ENCODE data around the gene TMPRSS11B.
"Not testable (repeated sequence)": the region's sequence is repeated elsewhere in the genome, so short reads cannot be mapped to it uniquely, and the experiment has no call there.

TMPRSS11B gene, protein sequence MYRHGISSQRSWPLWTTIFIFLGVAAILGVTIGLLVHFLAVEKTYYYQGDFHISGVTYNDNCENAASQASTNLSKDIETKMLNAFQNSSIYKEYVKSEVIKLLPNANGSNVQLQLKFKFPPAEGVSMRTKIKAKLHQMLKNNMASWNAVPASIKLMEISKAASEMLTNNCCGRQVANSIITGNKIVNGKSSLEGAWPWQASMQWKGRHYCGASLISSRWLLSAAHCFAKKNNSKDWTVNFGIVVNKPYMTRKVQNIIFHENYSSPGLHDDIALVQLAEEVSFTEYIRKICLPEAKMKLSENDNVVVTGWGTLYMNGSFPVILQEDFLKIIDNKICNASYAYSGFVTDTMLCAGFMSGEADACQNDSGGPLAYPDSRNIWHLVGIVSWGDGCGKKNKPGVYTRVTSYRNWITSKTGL

DNA sequence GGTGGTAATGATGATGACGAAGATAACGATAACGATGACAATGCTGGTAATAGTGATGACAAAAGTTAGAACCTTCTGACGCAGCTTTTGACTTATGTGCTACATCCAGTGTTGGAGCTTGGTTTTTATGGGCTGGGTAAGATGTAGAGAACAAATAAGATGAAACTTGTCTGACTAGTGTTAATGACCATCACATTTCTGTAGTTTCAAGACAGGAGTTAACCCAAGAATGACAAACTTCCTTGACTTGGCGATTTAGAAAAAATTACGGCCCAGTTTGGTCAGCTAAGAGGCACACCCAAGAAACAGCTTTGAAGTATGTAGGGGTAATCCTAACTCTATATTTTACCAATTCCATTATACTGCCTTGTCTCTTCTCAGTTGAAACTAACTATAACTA, at the start of gene TMPRSS11B:
Gene TMPRSS11B (minus strand): TSS at position 101 of the 400 bp plus-strand sequence. CDS start 136 bp downstream, outside the sequence.
- no peak for DNase-seq

DNA sequence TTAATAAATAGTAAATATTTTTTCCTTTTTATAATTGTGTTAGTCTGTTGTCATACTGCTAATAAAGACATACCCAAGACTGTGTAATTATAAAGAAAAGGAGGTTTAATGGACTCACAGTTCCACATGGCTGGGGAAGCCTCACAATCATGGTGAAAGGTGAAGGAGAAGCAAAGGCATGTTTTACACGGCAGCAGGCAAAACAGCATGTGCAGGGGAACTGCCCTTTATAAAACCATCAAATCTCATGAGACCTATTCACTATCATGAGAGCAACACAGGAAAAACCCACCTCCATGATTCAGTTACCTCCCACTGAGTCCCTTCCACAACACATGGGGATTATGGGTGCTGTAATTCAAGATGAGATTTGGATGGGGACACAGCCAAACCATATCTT, 45.8 kb upstream of the TMPRSS11B start:
- DNase-seq: no peak

DNA sequence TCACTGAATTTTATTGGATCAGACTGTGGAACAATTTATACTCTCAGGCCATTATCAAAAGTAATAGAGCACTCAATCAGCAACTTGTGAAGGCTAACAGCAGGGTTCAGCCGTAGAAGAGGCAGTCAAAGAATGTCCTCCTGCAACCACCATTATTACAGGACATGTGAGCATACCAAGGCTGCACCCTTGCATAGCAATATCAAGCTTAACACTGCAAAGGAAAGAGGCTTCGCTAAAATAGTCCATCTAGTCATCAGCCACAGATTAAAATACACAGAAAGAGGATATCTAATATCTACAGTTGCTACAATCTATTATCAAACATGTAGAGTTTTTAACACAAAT, 42.9 kb upstream of the TMPRSS11B start:
- DNase-seq: no peak

DNA sequence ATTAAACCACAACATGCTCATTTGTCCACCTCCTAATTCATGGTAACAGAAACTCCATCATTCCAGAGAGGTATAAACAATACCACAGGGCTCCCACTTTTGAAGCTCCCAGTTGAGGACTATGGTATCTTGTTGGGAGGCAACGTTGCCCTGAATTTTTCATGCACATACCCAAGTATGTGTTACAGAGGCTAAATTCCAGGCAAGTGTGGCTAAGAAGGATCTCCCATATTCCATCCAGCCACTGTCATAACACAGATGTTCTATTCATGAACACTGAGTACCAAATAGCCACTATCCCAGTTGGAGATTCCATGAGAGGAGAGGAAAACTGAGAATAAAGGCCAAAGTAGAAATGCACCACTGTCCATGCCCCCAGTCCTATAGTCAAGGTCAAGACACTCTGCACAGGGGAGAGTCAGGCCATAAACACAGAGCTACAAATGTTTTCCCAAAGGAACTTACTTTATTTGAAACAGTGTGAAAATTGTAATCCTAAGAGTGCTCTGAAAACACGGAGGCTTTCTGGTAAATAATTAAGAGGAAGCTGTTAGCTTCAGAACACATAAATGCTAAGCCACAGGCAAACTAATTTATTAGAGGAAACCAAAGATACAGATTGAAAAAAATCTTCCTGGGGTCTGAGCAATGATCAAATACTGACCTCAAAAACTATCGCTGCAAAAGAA, 42.4 kb upstream of the TMPRSS11B start:
- DNase-seq: no peak

DNA sequence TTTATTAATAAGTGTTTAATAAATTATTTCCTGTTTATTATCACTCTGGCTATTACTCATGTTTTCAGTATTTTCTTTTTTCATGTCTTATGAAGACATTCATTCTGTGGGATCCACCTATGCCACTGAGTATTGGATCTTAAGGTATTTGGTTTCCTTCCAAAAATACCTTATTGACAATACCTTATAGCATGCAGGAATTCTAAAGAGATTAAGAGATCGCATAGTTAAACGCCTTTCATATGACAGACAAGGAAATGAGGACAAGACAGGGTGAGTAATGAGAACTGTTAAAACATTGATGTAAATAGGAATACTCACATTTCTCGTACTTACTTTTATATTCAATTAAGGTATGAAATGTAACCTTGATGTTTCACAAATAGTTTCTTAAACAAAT, 38.2 kb upstream of the TMPRSS11B start:
- no peak for DNase-seq

DNA sequence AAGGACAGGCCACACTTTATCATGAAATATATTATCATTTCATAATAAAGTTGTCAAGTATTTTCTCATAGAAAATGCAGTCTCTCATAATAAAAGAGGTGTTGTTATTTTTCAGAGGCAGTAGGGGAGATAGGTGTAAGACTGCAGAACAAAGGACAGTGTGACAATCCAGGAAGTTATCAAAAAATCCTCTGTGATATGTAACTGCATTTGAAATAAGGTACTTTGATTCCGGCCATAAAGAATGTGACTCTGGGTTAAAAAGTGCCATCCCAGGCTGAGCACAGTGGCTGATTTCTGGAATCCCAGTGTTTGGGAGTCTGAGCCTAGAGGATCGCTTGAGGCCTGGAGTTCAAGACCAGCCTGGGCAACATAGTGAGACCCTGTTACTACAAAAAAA, 37.6 kb upstream of the TMPRSS11B start:
- DNase-seq: no peak

DNA sequence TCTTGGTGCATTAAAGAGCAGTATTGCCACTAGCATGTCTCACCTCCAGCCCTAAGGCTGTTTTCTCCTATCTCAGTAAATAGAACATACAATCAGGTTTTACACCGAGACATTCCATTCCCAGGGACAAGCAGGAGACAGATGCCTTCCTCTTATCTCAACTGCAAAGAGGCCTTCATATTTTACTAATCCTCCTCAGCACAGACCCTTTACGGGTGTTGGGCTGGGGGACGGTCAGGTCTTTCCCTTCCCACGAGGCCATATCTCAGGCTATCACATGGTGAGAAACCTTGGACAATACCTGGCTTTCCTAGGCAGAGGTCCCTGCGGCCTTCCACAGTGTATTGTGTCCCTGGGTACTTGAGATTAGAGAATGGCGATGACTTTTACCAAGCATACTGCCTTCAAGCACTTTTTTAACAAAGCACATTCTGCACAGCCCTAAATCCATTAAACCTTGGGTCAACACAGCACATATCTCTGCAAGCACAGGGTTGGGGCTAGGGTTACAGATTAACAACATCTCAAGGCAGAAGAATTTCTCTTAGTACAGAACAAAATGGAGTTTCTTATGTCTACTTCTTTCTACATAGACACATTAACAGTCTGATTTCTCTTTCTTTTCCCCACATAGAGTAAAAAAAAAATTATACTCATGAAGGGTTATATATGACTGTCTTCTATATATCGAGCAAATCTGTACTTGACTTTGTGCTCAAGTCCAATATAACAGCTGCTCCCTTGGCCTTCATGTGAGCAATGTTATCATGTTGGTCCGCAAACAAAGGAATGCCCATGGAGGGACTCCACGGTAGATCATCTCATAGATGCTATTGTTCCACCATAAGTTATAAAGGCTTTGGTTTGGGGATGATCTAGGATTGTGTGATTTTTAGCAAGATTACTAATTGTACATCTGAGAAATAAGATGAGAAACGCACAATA, 36.6 kb upstream of the TMPRSS11B start:
- DNase-seq: not testable (repeated sequence)

DNA sequence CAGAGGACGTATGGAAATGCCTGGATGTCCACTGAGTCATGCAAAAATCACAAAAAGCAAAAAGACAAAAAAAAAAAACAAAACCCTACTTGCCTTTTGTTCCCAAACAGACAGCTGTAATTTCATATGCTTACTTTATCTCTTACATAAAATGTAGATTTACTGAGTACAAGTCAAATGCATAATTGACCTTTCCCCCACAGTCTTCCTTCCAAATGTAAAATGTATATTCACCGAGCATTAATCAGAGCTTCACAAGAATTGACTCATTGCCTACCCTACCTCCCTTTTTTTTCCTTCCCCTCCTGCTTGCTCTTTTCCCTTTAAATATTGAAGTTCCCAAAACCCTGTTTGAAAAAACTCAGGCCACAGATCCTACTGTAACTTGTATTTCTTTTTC, 32.5 kb upstream of the TMPRSS11B start:
- DNase-seq: no peak

DNA sequence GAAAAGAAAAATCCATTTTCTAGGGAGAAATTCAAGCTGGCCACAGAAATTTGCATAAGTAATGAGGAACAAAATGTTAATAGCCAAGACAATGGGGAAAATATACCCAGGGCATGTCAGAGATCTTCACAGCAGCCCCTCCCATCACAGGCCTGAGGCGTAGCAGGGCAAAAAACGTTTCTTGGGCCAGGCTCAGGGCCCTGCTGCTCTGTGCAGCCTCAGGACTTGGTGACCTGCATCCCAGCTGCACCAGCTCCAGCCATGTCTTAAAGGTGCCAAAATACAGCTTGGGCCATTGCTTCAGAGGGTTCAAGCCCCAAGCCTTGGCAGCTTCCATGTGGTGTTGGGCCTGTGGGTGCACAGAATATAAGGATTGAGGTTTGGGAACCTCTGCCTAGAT, 32.1 kb upstream of the TMPRSS11B start:
- no peak for DNase-seq

DNA sequence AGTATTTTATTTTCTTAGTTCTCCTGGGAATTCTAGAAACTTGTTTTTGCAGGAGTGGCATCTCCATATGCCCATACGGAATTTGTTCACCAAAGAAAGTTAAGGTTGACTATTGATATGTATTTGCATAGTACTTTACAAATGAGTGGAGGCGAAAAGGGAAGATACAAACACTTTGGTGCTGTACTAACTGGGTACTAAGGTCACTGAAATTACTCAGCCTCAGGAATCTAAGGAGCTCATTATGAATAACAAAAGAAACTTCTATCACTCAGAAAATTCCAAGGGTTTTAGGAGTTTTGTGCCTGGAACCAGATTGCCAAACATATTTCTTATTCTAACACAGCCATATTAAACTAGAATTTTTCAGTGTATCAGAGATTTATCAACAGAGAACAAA, 27.4 kb upstream of the TMPRSS11B start:
- DNase-seq: no peak

DNA sequence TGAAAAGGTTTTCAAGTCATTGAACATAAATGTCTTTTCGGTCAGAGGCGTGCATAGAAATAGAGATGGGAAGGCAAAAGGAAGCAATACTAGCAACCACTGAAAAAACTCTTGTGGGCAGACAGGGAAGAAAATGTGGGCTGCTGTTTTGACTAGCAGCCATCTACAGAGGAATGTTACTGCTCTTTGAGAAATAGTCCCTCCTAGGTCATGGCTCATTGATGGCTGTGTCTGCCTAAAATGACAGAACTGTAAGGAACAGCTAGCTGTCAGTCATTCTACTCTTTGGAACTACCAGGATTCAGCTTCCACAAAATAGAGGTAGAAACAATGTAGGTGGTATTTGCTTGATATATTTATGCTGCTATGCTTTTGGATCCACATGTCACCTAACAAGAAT, 26.9 kb upstream of the TMPRSS11B start:
- no peak for DNase-seq

DNA sequence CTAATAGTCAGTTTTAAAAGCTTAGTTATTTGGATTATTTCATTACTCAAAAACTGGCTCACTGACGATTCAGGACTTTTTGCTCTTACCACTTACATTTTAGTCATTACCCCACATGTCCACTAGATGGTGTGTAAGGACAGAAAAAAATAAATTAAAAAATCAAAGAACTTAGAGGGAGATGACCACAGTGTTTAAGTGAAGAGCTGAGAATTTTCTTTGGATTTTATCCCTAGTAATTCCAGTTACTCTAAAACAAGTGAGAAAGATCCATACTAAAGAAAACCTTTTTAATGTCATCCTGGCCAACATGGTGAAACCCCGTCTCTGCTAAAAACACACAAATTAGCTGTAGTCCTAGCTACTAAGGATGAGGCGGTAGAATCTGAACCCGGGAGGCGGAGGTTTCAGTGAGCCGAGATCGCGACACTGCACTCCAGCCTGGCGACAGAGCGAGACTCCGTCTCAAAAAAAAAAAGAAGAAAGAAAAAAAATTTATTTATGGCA, 26.4 kb upstream of the TMPRSS11B start:
- DNase-seq: no peak

DNA sequence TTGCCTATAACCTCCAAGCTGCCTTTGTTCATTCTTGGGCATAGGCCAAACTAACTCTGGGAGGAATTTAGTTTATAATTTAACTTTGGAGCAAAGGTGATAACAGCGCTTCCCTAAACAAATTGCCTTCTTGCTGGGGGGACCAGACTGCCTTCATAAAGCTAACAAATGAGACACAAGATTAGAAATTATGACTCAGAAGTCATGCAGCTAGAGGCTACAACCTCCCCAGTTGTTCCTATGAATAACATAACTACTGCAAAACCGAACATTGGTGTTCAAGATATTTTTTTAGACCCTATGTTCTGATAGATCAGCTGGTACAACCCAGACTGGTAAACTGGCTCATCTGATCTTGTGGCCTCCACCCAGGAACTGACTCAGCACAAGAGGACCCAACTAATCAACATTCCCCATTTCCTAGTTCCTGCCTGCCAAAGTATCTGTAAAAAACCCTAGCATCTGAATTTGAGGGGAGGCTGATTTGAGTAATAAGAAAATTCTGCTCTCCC, 22.0 kb upstream of the TMPRSS11B start:
- no peak for DNase-seq

DNA sequence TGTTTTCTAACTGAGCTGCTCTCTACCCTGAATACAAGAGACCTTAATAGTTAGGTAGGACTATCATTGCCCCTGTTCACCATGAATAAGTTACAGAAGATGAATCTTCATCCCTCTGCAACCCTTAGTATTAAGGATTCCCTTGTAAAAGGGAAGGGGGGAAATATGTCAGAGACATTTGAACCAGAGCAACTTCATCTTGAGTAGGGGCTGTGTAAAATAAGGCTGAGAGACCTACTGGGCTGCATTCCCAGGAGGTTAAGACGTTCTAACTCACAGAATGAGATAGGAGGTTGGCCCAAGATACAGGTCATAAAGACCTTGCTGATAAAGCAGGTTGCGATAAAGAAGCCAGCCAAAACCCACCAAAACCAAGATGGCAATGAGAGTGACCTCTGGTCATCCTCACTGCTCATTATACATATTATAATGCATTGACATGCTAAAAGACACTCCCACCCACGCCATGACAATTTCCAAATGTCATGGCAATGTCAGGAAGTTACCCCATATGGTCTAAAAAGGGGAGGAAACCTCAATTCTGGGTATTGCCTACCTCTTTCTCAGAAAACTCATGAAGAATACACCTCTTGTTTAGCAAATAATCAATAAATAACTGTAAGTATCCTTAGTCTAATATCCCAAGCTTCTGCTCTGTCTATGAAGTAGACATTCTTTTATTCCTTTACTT, 19.5 kb upstream of the TMPRSS11B start:
- no peak for DNase-seq

DNA sequence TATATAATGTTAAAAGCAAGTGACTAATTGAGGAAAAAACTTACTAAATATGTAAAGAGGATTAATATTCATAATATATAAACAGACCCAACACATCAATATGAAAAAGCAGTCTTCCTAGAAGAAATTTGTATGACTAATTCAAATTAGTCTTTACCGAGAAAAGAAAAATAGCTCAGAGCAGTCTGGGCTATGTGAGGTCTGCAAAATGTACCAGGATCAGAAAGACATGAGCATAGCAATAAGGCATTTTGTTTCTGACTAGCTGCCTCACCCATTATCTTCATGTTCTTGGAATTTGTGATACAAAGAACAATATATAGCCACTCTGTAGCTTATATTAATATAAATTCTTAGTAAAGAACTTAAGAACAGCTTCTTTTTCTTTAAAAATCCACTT, 13.7 kb upstream of the TMPRSS11B start:
- no peak for DNase-seq

DNA sequence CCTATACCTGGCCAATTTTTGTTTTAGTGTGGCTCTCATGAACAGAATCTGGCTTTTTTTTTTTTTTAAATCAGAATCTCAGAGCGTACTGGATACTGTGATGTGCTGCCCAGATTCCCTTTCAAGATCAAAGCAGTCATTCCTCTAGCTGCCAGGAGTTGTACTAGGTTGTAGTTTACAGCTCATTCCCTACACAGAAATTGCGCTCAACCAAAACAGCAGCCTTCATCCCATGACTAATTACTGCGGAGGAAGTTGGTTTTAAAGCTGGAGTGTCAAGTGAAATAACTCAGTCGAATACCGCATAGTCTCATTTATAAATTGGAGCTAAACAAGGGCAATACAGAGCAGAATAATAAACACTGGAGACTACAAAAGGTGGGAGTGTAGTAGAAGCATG, 12.2 kb upstream of the TMPRSS11B start:
- DNase-seq: no peak

DNA sequence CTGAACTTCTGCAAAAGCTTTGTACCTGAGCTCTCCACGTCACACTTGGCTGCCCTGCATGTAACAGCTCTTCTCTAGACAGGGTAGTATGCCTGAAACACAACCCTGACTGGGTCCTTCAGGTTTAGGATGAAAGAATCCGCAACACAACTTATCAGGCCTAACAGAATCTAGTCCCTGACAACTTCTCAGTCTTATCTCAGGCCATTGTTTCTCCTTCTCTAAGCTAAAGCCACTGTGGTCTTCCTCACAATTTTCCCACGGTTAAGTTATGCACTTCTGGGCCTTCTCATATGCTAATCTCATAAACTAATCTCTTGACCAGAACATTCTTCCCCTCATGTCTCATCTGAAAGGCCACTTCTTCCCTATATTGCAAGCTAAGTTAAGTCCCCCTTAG, 10.8 kb upstream of the TMPRSS11B start:
- DNase-seq: no peak

DNA sequence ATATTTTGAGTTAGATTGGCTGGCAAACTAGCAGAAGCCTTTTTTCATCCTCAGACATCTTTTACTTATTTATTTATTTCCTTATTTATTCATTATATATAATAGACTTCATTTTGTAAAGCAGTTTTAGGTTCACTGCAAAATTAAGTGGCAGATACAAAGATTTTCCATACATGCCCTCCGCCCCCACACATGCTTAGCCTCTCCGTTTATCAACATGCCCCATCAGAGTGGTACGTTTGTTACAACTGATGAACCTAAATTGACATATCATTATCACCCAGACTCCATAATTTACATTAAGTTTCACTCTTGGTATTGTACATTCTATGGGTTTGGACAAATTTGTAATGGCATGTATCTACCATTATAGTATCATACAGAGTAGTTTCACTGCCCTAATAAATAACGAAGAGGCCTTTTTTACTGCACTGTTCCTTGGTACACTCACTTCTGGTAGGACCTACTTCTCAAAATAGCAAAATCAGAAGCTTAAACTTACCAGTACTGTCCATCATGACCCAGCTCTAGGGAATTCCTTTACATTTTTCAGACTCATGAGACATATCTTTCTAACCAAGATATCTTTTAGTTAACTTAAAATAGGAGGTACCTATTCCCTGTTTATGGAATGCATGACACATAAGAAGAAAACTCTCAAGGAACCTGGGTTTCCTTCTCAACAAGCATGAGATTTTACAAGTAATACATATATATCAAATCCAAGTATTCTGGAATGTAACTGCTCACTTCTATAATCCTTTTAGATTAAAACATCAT, 4.8 kb upstream of the TMPRSS11B start:
- no peak for DNase-seq

DNA sequence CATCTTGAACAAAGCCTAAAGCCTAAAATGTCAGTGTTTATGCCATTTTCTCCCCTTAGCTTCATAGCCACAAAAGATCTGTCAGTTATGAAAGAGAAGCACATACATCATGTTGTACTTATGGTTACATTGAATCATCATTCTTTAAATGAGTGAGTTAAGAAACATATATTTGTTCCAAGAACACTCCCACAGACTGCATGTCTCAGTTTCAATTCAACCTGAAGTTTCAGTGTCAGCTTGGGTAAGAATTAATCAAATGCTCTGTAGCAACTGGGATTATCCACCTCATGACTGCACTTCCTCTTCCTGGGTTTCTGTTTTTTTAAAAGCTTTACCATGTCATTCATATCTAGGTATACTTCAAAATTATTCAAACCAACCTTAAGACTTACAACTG, 3.9 kb upstream of the TMPRSS11B start:
- no peak for DNase-seq

DNA sequence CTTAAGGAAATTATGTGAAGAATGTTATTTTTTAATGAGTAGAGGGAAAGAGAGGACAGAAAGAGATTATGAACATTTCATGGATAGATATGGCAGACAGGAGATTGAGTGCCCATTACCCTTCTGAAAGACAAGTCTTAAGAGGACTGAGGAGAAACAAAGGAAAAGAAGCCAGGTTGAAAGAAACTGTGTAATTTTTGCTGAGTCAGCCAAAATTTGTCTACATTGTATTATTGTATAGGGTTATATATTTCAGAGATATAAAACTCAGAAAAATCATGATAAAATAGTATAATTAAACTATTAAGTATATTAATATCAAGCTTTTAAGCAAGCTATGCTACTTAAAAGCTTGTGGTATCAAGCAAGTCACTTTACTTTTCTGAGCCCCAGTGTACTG, 4.9 kb downstream of the TMPRSS11B start:
- no peak for DNase-seq

DNA sequence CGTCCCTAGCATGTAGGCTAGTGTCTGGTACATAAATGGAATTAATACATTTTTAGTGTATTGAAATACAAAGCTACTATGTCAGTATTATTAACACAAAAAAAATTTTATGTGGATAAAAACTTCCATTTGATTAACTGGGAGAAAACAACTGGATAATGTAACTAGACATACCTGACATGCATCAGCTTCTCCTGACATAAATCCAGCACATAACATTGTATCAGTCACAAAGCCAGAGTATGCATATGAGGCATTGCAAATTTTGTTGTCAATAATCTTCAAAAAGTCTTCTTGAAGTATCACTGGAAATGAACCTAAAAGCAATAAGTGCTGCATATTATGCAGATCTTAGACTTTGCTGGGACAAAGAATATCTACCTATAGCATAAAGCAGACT, 16.9 kb downstream of the TMPRSS11B start:
- DNase-seq: no peak

DNA sequence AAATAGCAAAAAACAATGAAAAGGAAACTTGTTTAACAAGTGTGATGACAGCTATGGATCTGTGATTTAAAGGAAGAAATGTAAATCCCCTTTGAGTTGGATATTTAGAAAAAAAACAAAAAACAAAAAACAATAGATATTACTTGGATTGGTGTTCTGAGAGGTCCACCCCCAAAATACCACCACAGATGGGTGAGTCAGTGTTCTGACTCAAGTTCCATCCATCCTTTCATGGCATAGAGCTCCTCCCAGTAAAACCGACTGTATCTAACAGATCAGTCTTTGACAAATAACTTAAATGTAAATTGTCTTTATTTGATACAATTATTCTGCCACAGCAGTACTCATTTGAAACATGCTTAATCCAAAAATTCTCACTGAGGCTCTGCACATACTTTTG, 27.4 kb downstream of the TMPRSS11B start:
- no peak for DNase-seq

All from activated CD4-positive, alpha-beta T cell treated with anti-CD3 and anti-CD28 coated beads for 1 hour (primary cell).